Erythroblast (primary cell): ENCODE measurements around the gene MPZL2.

Experiments
- DNase-seq, 2 experiments: peaks; one replicate each; lab custom pipeline; 2025; lab: John Stamatoyannopoulos, UW
- GATA1 ChIP-seq: IDR thresholded peaks from 2 replicates; pipeline ENCODE4 v1.6.1; 2011; ENCODE audit warnings: low read depth, mild to moderate bottlenecking, control low read depth, low read length, moderate library complexity
- POLR2A ChIP-seq: IDR thresholded peaks from 2 replicates; pipeline ENCODE4 v1.6.1; 2011; ENCODE audit warnings: mild to moderate bottlenecking, low read length

MPZL2 gene

GRCh38 chr11:118272001-118272400 is 7.9 kb upstream of the MPZL2 start:
- DNase-seq: no peak

GRCh38 chr11:118267486-118267885 is 3.4 kb upstream of the MPZL2 start:
- TF ChIP-seq POLR2A (no peak), GATA1 (no peak)
- DNase-seq: no peak

More at GRCh38 chr11:118272001-118272400, 7.9 kb upstream of the MPZL2 start:
- TF ChIP-seq GATA1 (no peak), POLR2A (no peak)

- no peak for DNase-seq
- TF ChIP-seq POLR2A (no peak), GATA1 (no peak)
These were observed 1.9 kb upstream of the MPZL2 start for GRCh38 chr11:118265954-118266353.

- DNase-seq: no peak
- TF ChIP-seq GATA1: no peak
These were observed 720 bp upstream of the MPZL2 start for GRCh38 chr11:118264569-118265465.

GRCh38 chr11:118263112-118263511 is 985 bp downstream of the MPZL2 start:
- no peak for DNase-seq
- TF ChIP-seq GATA1: no peak
- no peak for TF ChIP-seq POLR2A

GRCh38 chr11:118260353-118260752 is 3.7 kb downstream of the MPZL2 start:
- DNase-seq: no peak
- TF ChIP-seq POLR2A: no peak
- TF ChIP-seq GATA1: no peak

- no peak for DNase-seq
- TF ChIP-seq POLR2A (no peak), GATA1 (no peak)
These were observed 5.0 kb downstream of the MPZL2 start for GRCh38 chr11:118259138-118259537.

GRCh38 chr11:118258410-118258809 is 5.7 kb downstream of the MPZL2 start:
- no peak for DNase-seq
- TF ChIP-seq GATA1 (no peak), POLR2A (no peak)

- no peak for TF ChIP-seq GATA1
- TF ChIP-seq POLR2A: no peak
- no peak for DNase-seq
These were observed 11.4 kb downstream of the MPZL2 start for GRCh38 chr11:118252688-118253087.

- peak; percentile 87 to 89 for DNase-seq
- TF ChIP-seq POLR2A: no peak
- no peak for TF ChIP-seq GATA1
These were observed 12.0 kb downstream of the MPZL2 start, which contains the start of gene MPZL3 for GRCh38 chr11:118251858-118252652. MPZL3 (minus strand) TSS chr11:118252365; CDS start chr11:118252294, 71 bp downstream.

- TF ChIP-seq POLR2A (no peak), GATA1 (no peak)
- no peak for DNase-seq
These were observed 17.1 kb downstream of the MPZL2 start for GRCh38 chr11:118247041-118247440.

- DNase-seq: no peak
- TF ChIP-seq POLR2A: no peak
- TF ChIP-seq GATA1: no peak
These were observed 18.0 kb downstream of the MPZL2 start for GRCh38 chr11:118245936-118246562.

GRCh38 chr11:118243993-118244762 is 19.9 kb downstream of the MPZL2 start:
- no peak for DNase-seq
- no peak for TF ChIP-seq GATA1
- TF ChIP-seq POLR2A: no peak
